IMR-90 (cell line): ENCODE data around the gene HAND2.

Experiments
- CTCF ChIP-seq: conservative IDR thresholded peaks from 2 replicates; pipeline ENCODE4 v1.5.1; 2012; ENCODE audit warnings: mild to moderate bottlenecking, low read depth, low read length, improper control_type of control experiment
- SMC3 ChIP-seq: fragments of 150-350 bp; IDR thresholded peaks from 2 replicates; pipeline ENCODE4 v1.6.1; 2016; ENCODE audit warnings: low read depth, mild to moderate bottlenecking, antibody characterized with exemption, low read length, moderate library complexity

GRCh38 chr4:173505924-173506518 lies 24.0 kb downstream of the HAND2 start:
- peak; percentile 69 for TF ChIP-seq SMC3
- peak; percentile 79 for TF ChIP-seq CTCF
